C1 segment of cervical spinal cord (tissue), 14 donors: ENCODE measurements around the gene CHRDL1.
"Not testable (repeated sequence)": the region's sequence is repeated elsewhere in the genome, so short reads cannot be mapped to it uniquely, and the experiment has no call there.

ENCODE experiments used
- DNase-seq, 14 donors: peaks; one replicate each; lab custom pipeline; 2025; lab: John Stamatoyannopoulos, UW

The CHRDL1 gene

DNA sequence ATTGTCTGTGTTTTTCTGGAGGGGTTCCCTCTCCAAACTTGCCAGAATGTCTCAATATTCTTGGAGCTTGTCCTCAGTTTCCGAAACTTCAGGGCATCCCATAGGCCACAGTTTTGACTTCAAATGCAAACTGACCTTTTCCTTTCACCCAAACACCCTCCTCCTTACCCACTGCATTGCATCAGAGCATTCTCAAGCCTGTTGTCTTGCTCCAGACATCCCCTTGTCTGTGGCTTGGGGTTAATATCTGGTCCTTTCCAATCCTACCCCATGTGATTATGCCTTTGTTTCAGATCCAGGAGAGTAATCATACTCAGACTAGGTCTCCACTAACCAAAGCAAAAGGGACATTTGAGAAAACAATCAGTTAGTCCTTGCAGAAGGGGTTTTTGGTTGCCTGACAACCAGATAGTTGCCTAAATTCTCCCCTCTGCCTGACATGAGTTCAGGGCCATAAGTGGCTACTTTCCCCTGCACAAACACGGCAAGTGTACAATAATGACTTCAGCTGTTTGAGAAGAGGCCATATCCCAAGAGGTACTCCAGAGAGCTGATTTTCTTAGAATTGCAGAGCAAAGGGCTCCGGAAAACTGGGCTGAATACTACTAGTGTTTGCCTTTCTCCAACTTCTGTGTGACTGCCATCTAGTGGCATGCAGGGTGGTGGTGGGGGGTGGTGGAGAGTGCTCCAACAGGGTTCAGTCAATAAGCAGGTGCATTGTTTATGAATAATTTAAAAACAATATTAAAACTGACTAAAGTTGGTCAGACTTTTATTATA lies 130.2 kb downstream of the CHRDL1 start:
- peak in 2 of 14 donors; percentile 1 to 4 for DNase-seq

DNA sequence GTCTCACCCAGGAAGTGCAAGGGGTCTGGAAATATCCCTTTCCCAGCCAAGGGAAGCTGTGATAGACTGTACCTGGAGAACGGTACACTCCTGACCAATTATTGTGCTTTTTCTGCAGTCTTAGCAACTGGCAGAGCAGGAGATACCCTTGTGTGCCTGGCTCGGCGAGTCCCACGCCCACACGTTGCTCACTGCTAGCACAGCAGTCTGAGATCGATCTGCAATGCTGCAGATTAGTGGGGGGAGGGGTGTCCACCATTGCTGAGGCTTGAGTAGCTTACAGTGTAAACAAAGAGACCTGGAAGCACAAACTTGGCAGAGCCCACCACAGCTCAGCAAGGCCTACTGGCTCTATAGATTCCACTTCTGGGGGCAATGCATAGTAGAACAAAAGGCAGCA lies 138.5 kb downstream of the CHRDL1 start:
- no peak for DNase-seq

DNA sequence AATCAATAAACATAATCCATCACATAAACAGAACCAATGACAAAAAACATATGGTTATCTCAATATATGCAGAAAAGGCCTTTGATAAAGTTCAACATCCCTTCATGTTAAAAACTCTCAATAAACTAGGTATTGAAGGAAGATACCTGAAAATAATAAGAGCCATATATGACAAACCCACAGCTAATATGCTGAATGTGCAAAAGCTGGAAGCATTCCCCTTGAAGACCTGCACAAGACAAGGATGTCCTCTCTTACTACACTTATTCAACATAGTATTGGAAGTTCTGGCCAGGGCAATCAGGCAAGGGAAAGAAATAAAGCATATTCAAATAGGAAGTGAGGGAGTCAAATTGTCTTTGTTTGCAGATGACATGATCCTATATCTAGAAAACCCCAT lies 141.3 kb downstream of the CHRDL1 start:
- not testable (repeated sequence) for DNase-seq

DNA sequence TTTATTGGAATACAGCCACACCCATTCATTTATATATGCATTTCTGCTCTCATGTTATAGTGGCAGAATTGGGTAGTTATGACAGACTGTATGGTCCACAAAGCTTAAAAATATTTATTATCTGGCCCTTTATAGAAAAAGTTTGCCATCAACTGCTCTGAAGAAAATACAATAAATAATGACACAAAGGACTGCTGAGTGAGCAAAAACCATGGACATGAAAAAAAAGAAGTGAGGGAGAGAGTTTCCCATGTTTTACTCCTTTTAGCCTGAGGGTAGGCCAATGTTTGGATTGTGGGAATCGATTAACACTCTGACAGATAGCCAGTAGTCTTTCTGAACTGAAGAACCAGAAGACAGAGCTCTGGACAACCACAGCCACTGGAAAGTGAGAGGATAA lies 149.2 kb downstream of the CHRDL1 start:
- no peak for DNase-seq
